ENCODE data around the gene DOCK1. TPM values are rescaled to one million over a fixed set of nuclear protein-coding genes. Genes with fewer than 3 reads are reported as not detected.

The DOCK1 gene
- total RNA-seq, 1 experiment from 2014 or later = 40.0 TPM

DNA sequence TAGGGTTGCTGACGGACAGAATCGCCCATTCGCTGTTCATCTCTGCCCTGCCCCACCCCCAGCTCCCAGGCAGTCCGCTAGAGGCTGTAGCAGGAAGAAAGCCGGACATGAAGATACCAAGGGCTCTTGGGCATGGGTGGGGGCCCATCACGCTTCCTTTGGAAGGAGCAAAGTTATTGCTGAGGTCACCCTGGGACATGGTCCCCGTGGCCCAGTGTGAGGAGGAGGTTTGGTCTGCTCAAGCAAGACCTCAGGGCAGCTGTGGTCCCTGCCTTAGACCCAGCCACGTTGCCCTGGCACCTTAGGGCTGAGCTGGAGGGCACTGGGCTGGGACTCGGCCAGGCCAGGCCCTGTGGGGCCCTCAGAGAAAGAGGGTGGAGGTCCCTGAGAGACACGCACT, 511.8 kb downstream of the DOCK1 start:
- intact Hi-C loops (cut with micrococcal nuclease) = no loop called here
- no peak for DNase-seq (ENCODE audit: unreplicated experiment)
- no peaks in the 10 kb centered on the region for H3K9me3 Mint-ChIP-seq (ENCODE audit: unreplicated experiment)
- no TSS peak for BruUV-seq (replicated peaks)
- H3K36me3 Mint-ChIP-seq (ENCODE audit: insufficient read depth, unreplicated experiment) = peaks cover 36% of the 10 kb centered on the region
- POLR2A ChIA-PET = no interaction called here
- TF ChIP-seq, protein P1, sequence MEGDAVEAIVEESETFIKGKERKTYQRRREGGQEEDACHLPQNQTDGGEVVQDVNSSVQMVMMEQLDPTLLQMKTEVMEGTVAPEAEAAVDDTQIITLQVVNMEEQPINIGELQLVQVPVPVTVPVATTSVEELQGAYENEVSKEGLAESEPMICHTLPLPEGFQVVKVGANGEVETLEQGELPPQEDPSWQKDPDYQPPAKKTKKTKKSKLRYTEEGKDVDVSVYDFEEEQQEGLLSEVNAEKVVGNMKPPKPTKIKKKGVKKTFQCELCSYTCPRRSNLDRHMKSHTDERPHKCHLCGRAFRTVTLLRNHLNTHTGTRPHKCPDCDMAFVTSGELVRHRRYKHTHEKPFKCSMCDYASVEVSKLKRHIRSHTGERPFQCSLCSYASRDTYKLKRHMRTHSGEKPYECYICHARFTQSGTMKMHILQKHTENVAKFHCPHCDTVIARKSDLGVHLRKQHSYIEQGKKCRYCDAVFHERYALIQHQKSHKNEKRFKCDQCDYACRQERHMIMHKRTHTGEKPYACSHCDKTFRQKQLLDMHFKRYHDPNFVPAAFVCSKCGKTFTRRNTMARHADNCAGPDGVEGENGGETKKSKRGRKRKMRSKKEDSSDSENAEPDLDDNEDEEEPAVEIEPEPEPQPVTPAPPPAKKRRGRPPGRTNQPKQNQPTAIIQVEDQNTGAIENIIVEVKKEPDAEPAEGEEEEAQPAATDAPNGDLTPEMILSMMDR (IDR thresholded peaks at IDR 0.05; ENCODE audit: unreplicated experiment) = no peak
- CTCF ChIA-PET = no interaction called here
- H3K27me3 Mint-ChIP-seq (ENCODE audit: insufficient read depth, unreplicated experiment) = no peaks in the 10 kb centered on the region
- no peaks in the 10 kb centered on the region for H3K4me1 Mint-ChIP-seq (ENCODE audit: insufficient read depth, unreplicated experiment)
- H3K4me3 Mint-ChIP-seq (ENCODE audit: unreplicated experiment) = no peak overlapping the region
- H3K27ac Mint-ChIP-seq (ENCODE audit: low read depth, unreplicated experiment) = no peak overlapping the region

GRCh38 chr10:127417686-127418401, 512.6 kb downstream of the DOCK1 start:
- peaks cover 36% of the 10 kb centered on the region for H3K36me3 Mint-ChIP-seq (ENCODE audit: insufficient read depth, unreplicated experiment)
- BruUV-seq (replicated peaks) = no TSS peak
- no peak for DNase-seq (ENCODE audit: unreplicated experiment)
- intact Hi-C loops (cut with micrococcal nuclease) = no loop called here
- no peaks in the 10 kb centered on the region for H3K27me3 Mint-ChIP-seq (ENCODE audit: insufficient read depth, unreplicated experiment)
- no peak overlapping the region for H3K27ac Mint-ChIP-seq (ENCODE audit: low read depth, unreplicated experiment)
- H3K4me3 Mint-ChIP-seq (ENCODE audit: unreplicated experiment) = no peak overlapping the region
- TF ChIP-seq, protein P1 (IDR thresholded peaks at IDR 0.05; ENCODE audit: unreplicated experiment) = no peak
- CTCF ChIA-PET = interaction anchor here (1.3 kb wide), 1 partner anchor 437 kb away, joined by 4 read pairs; no protein-coding TSS in a partner anchor
- no peaks in the 10 kb centered on the region for H3K4me1 Mint-ChIP-seq (ENCODE audit: insufficient read depth, unreplicated experiment)
- POLR2A ChIA-PET = no interaction called here
- H3K9me3 Mint-ChIP-seq (ENCODE audit: unreplicated experiment) = no peaks in the 10 kb centered on the region

DNA sequence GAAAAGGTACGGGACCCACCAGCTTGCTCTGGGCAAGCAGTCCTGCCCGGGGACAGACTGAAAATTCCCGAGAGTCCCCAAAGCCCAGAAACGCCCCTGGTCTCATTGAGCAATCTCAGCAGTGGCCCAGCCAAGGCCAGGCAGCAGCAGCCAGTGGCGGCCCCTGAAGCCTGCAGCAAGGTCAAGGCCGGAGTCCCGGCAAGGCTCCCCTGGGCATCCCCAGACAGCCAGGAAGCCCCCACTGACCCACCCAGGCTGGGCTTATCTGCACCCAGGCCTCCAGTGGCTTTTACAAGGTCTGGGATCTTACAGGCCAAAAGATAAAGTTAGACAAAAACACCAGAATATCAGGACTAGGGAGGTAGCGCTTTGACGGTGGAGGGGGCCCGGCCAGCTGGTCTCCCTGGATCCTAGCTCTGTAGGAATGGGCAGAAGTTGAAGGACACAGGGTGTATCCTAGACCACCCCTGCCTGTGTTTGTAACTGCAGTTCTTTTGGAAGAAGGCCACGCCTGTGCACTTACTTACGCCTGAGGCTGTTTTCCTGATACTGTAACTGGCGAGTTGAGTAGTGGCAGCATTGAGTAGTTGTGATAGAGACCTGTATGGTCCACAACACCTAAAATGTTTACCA, 513.4 kb downstream of the DOCK1 start:
- no peaks in the 10 kb centered on the region for H3K27me3 Mint-ChIP-seq (ENCODE audit: insufficient read depth, unreplicated experiment)
- BruUV-seq (replicated peaks) = no TSS peak
- intact Hi-C loops (cut with micrococcal nuclease) = no loop called here
- peaks cover 41% of the 10 kb centered on the region for H3K36me3 Mint-ChIP-seq (ENCODE audit: insufficient read depth, unreplicated experiment)
- H3K27ac Mint-ChIP-seq (ENCODE audit: low read depth, unreplicated experiment) = no peak overlapping the region
- TF ChIP-seq, protein P1 (IDR thresholded peaks at IDR 0.05; ENCODE audit: unreplicated experiment) = no peak
- no peak overlapping the region for H3K4me3 Mint-ChIP-seq (ENCODE audit: unreplicated experiment)
- POLR2A ChIA-PET = no interaction called here
- H3K4me1 Mint-ChIP-seq (ENCODE audit: insufficient read depth, unreplicated experiment) = no peaks in the 10 kb centered on the region
- no peaks in the 10 kb centered on the region for H3K9me3 Mint-ChIP-seq (ENCODE audit: unreplicated experiment)
- DNase-seq (ENCODE audit: unreplicated experiment) = no peak
- CTCF ChIA-PET = interaction anchor here (0.6 to 1.3 kb wide), 3 partner anchors 134 to 436 kb away, joined by 3 to 4 read pairs (median 4); no protein-coding TSS in a partner anchor

DNA sequence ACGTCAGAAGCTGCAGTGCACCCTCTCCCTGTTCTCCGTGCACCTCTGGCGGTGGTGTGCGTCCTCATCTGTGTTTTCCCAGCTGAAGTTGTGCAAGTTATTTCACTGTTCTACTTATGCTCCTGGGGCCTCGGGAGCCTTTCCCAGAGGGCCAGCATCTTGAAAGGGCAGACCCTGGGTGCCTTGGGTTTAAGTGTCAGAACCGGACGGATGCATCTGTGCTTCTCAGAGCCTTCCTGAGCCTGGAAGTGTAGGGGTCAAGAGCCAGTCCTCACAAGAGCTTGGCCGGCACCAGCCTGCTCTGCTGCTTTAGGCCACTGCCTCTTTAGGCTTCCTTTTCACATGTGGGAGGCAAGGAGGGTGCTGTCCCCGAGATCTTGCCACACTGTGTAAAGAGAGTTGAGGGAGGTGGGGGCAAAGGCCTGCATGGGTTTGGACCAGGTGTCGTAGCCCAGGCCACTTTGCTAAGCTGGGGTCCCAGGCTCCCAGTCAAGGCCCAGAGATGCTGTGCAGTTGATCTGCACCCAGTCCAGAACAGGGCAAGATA, 515.0 kb downstream of the DOCK1 start:
- Mint-ChIP-seq H3K27me3 (ENCODE audit: insufficient read depth, unreplicated experiment) (no peaks in the 10 kb centered on the region), H3K4me1 (ENCODE audit: insufficient read depth, unreplicated experiment) (no peaks in the 10 kb centered on the region), H3K27ac (ENCODE audit: low read depth, unreplicated experiment) (no peak overlapping the region), H3K4me3 (ENCODE audit: unreplicated experiment) (no peak overlapping the region), H3K36me3 (ENCODE audit: insufficient read depth, unreplicated experiment) (peaks cover 44% of the 10 kb centered on the region), H3K9me3 (ENCODE audit: unreplicated experiment) (no peaks in the 10 kb centered on the region)
- ChIA-PET CTCF (no interaction called here), POLR2A (interaction anchor here (0.6 kb wide), 1 partner anchor 103 kb away, joined by 3 read pairs; no protein-coding TSS in a partner anchor)
- no peak for DNase-seq (ENCODE audit: unreplicated experiment)
- TF ChIP-seq, protein P1 (IDR thresholded peaks at IDR 0.05; ENCODE audit: unreplicated experiment) = no peak
- BruUV-seq (replicated peaks) = no TSS peak
- intact Hi-C loops (cut with micrococcal nuclease) = no loop called here
